HG02973 (cell line): ENCODE results near the gene PPP3R2.
"Not testable (repeated sequence)": the region's sequence is repeated elsewhere in the genome, so short reads cannot be mapped to it uniquely, and the experiment has no call there.

Experiments
- ATAC-seq: cut with Tn5 transposase; IDR thresholded peaks from one replicate; pipeline ENCODE4 v1.9.1; 2021; ENCODE audit warnings: moderate library complexity; ENCODE audit not compliant: unreplicated experiment

The PPP3R2 gene

GRCh38 chr9:101590074-101590473 is 4.7 kb downstream of the PPP3R2 start:
- ATAC-seq: not testable (repeated sequence)

- no peak for ATAC-seq
Measured at GRCh38 chr9:101587332-101588043, 7.3 kb downstream of the PPP3R2 start.

- peak; percentile 93 for ATAC-seq
Measured at GRCh38 chr9:101586651-101587050, 8.1 kb downstream of the PPP3R2 start.

DNA sequence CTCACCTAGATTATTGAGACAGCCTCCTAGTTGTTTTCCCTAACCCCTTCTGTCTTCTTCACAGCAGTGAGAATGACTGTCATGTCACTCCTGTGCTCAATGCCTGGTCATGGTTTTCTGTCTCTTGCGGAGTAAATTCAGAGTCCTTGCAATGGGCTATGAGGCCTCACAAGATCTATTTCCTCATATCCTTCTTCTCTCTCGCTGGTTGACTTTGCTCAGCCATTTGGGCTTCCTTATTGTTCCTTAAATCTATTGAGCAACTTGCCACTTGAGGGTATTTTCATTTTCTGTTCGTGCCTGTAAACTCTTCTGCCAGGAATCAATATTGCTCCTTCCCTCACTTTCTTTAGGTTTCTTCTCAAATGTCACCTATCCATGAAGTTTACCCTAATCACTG is 9.0 kb downstream of the PPP3R2 start:
- ATAC-seq: no peak

DNA sequence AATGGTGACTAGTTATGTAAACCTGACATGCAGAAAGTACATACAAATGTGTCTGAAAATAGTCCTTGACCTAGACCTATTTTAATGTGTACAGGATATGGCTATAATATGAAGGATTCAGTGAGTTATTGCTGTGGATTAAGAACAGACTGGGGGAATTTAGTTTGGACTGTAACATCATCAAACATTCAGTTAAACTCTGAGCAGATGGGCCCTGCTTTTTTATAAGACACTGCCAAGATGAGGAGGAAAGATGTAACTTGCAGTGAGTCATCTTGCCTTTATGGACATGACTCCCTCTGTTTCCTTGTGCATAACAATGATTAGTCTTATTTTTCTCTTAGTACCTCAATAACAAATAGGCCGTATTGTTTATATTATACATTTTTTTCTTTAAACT is 12.2 kb downstream of the PPP3R2 start:
- no peak for ATAC-seq

GRCh38 chr9:101579711-101580545 is 14.8 kb downstream of the PPP3R2 start:
- ATAC-seq: no peak

- ATAC-seq: no peak
Measured at GRCh38 chr9:101578378-101578777, 16.4 kb downstream of the PPP3R2 start.

GRCh38 chr9:101574731-101575333 is 19.9 kb downstream of the PPP3R2 start:
- no peak for ATAC-seq

DNA sequence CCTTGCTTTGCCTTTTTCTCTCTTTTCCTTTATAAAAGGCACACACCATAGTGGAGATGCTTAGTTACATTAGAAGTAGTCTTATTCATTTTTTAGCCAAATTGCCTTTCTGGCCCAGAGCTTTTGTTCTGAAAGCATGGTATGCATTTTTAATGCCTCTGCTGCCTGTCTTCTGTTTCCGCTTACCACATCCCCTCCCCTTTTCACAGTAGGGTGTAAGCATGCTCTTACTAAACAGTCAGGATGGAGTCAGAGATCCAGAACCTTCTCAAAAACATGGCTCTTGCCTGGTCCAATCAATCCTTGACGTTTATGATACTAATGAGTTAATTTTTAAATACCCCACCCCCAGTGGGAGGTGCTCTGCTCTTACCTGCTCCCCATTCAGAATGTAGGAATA is 22.5 kb downstream of the PPP3R2 start:
- ATAC-seq: no peak

DNA sequence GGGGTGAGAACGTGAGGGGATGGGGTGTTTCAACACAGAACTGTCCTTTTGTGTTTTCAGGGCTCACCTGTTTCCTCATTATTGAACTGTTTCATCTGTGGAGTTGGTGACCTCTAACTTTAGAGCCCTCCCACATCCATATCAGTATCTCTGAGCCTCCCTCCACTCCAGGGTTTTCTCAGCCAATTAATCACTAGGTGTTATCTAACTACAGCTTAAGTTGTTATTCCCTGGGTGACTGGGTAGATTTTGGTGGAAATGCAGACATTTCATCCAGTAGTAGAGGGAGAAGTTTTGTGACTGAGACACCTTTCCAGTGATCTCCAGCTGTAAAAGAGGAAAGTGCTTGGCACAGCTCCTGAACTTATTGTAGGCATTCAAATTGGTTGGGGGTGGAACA is 23.7 kb downstream of the PPP3R2 start:
- no peak for ATAC-seq

DNA sequence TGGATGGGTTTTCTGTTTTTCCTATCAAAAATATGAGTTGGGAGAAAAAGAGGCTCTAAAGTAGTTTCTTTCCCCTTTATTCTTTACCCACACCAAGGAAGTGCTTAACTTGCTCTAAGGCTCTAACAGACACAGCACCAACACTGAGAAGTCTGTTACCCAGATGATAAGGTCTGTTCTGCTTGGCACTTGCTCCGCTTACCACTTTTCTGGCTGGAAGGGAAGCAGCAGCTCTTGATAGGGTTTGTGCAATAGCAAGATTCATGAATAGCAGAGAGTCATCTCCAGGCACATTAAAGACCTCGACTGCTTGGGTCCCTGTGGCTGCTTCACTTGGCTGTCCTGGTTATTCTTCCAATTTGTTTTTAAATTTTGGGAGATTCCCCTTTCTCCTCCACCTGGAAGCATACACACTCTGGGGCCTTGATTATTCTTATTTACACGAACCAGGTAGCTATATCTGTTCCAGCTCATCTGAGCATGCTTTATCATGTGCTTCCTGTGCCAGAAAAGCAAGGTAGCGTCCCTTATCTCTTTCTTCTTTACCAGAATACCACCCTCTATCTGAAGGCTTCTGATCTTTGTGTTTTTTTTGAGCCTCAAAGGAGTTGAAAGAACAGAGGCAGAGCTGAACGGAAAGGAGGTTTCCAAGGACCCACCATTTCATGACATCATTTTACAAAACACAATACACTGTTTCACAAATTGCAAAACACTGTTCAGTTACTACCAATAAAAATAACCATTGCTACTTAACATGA is 24.8 kb downstream of the PPP3R2 start:
- no peak for ATAC-seq

- ATAC-seq: no peak
Measured at GRCh38 chr9:101567725-101568350, 26.9 kb downstream of the PPP3R2 start.

- peak; percentile 64 for ATAC-seq
Measured at GRCh38 chr9:101566904-101567724, 27.7 kb downstream of the PPP3R2 start.

DNA sequence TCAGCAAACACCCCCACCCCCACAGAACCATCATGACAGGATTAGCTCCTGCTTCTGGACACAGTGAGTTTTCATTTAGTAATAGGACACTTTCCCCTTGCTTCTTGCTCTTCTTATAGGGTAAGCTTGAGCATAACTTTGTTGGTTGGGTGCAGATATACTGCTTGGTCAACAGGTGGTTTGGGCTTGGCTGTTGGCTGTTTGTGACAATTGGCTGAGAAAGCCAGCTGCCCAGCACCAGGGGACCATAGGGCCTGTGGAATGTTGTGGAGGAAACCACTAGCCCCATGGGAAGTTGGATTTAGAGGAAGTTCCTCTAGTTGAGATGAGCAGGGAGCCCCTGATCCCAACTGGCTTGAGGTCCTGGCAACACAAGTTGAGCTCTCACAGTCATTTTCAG is 30.5 kb downstream of the PPP3R2 start:
- no peak for ATAC-seq

DNA sequence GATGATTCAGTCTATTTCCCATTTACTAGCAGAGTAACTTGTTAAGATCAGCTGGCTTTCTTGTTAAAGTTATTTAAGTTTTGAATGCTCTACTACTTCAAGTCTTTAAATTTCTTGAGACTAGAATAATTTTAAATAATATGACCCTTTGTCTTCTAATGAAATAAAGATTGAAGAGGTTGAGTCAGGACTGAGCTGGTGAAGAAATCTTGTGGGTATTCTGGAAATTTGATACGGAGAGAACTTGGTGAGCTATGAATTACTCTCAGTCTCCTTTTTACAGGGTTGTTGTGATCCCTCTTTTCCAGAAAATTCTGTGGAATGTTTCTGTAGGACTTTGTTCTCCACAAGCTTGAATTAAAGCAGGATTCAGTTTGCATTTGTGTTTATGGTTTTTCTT is 31.8 kb downstream of the PPP3R2 start:
- no peak for ATAC-seq

- ATAC-seq: no peak
Measured at GRCh38 chr9:101561740-101562139, 33.0 kb downstream of the PPP3R2 start.

GRCh38 chr9:101549472-101550098 is 45.2 kb downstream of the PPP3R2 start:
- ATAC-seq: not testable (repeated sequence)

GRCh38 chr9:101543098-101543735 is 51.6 kb downstream of the PPP3R2 start:
- ATAC-seq: no peak
